ENCODE data around the gene NECTIN2.

DNA sequence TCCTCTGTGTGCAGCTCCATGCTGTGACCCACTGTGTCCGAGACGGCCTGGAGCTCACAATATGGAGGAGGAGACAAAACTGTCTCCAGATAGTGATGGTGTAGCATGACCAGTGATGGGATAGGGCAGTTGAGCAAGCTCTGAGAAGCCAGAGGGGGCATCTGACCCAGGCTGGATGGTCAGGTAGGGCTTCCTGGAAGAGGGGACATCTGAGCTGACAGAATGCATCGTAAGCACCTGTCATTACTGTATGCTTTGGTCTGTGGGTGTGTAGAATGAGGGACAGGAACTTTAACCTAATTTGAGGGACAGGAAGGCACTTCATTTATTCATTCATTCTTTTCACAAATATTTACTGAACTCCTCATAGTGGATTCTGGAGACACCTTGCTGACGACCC, 38.5 kb downstream of the NECTIN2 start:
- TF ChIP-seq POLR2A (IDR thresholded peaks at IDR 0.05) (no peak), CTCF (IDR thresholded peaks at IDR 0.05) (no peak)

Data from Peyer's patch (tissue), 4 donors.